Fibroblast of skin of abdomen (primary cell): Measurements from ENCODE around the gene EGFR.
A peak's percentile ranks its signal among the peaks of the same experiment; 100 is the strongest.
"Not testable (repeated sequence)": the region's sequence is repeated elsewhere in the genome, so short reads cannot be mapped to it uniquely, and the experiment has no call there.

Experiments used
- DNase-seq: peaks from one replicate; pipeline ENCODE4 v3.0.0-alpha.2; 2013

The EGFR gene

GRCh38 chr7:55149001-55149400 is 130.2 kb downstream of the EGFR start:
- peak; percentile 29 for DNase-seq

- DNase-seq = no peak
Measured at GRCh38 chr7:55150166-55150565, 131.3 kb downstream of the EGFR start.

GRCh38 chr7:55150709-55151451 is 132.1 kb downstream of the EGFR start:
- no peak for DNase-seq

GRCh38 chr7:55152516-55152915 is 133.7 kb downstream of the EGFR start:
- no peak for DNase-seq

GRCh38 chr7:55154096-55154495 is 135.3 kb downstream of the EGFR start:
- no peak for DNase-seq

GRCh38 chr7:55155351-55156117 is 136.7 kb downstream of the EGFR start:
- DNase-seq = no peak

GRCh38 chr7:55156919-55157763 is 138.3 kb downstream of the EGFR start:
- DNase-seq = no peak

GRCh38 chr7:55157764-55158105 is 138.9 kb downstream of the EGFR start:
- no peak for DNase-seq

- DNase-seq = no peak
Measured at GRCh38 chr7:55158541-55159382, 139.9 kb downstream of the EGFR start.

- peak; percentile 71 for DNase-seq
Measured at GRCh38 chr7:55160539-55160938, 141.7 kb downstream of the EGFR start.

GRCh38 chr7:55161154-55161687 is 142.4 kb downstream of the EGFR start:
- no peak for DNase-seq

- no peak for DNase-seq
Measured at GRCh38 chr7:55162476-55162875, 143.7 kb downstream of the EGFR start.

- DNase-seq = no peak
Measured at GRCh38 chr7:55163733-55164132, 144.9 kb downstream of the EGFR start.

- DNase-seq = no peak
Measured at GRCh38 chr7:55164527-55164926, 145.7 kb downstream of the EGFR start.

- no peak for DNase-seq
Measured at GRCh38 chr7:55165176-55165861, 146.5 kb downstream of the EGFR start.

GRCh38 chr7:55167296-55167695 is 148.5 kb downstream of the EGFR start:
- DNase-seq = not testable (repeated sequence)

- DNase-seq = no peak
Measured at GRCh38 chr7:55170335-55171069, 151.7 kb downstream of the EGFR start.

- DNase-seq = no peak
Measured at GRCh38 chr7:55171157-55171556, 152.3 kb downstream of the EGFR start.

GRCh38 chr7:55172161-55172560 is 153.3 kb downstream of the EGFR start:
- no peak for DNase-seq

- no peak for DNase-seq
Measured at GRCh38 chr7:55172881-55173609, 154.2 kb downstream of the EGFR start.
